ENCODE results near the gene PHF21A. TPM values are rescaled to one million over a fixed set of nuclear protein-coding genes. Genes with fewer than 3 reads are reported as not detected.

PHF21A gene
- total and polyA plus RNA-seq, 4 donors = 32.1 to 52.2 (median 41.5) TPM

GRCh38 chr11:45899448-45900174 is 221.6 kb downstream of the PHF21A start:
- Histone ChIP-seq H3K27ac (ENCODE audit: low read depth, low read length) (peak overlapping the region; percentile 93), H3K36me3 (ENCODE audit: control insufficient read depth, insufficient read depth, low read length) (peaks cover 64% of the 10 kb centered on the region), H3K9me3 (ENCODE audit: control insufficient read depth, insufficient read depth, low read length) (no peaks in the 10 kb centered on the region), H3K4me1 (ENCODE audit: control insufficient read depth, insufficient read depth, low read length) (peaks cover 79% of the 10 kb centered on the region), H3K27me3 (ENCODE audit: control insufficient read depth, insufficient read depth, low read length) (no peaks in the 10 kb centered on the region), H3K4me3 (ENCODE audit: low read depth, low read length) (peak overlapping the region; percentile 50)
- DNase-seq (ENCODE audit: low read depth in 4 of 6, low spot score in 6 of 6) = peak in 5 of 6 donors; percentile 85 to 97 (median 88)
- WGBS (ENCODE audit: insufficient coverage) = under 1% methylated on average over 52 of the region's 62 CpGs

DNA sequence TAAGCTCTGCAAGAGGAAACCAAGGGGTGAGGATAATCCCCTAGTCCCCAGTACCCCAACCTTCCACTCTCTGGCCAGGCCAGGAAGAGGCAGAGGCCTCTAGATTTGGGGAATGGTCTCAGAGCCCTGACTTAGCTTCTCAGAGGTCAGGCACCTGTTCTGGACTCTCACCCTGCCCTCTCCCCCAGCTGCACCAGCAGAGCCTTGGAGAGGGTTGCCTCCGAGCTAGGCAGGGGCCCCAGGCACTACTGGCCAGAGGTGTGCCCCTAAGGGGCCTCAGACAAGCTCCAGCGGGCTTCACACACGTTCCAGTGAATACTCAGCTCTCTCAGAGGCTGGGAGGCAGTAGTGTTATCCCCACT is 222.2 kb downstream of the PHF21A start:
- 0% methylated on average over 3 of the region's 3 CpGs for WGBS (ENCODE audit: insufficient coverage)
- Histone ChIP-seq H3K9me3 (ENCODE audit: control insufficient read depth, insufficient read depth, low read length) (no peaks in the 10 kb centered on the region), H3K4me3 (ENCODE audit: low read depth, low read length) (peak overlapping the region; percentile 50), H3K36me3 (ENCODE audit: control insufficient read depth, insufficient read depth, low read length) (peaks cover 59% of the 10 kb centered on the region), H3K27me3 (ENCODE audit: control insufficient read depth, insufficient read depth, low read length) (no peaks in the 10 kb centered on the region), H3K27ac (ENCODE audit: low read depth, low read length) (peak overlapping the region; percentile 93), H3K4me1 (ENCODE audit: control insufficient read depth, insufficient read depth, low read length) (peaks cover 77% of the 10 kb centered on the region)
- no peak for DNase-seq (ENCODE audit: low read depth in 4 of 6, low spot score in 6 of 6)

DNA sequence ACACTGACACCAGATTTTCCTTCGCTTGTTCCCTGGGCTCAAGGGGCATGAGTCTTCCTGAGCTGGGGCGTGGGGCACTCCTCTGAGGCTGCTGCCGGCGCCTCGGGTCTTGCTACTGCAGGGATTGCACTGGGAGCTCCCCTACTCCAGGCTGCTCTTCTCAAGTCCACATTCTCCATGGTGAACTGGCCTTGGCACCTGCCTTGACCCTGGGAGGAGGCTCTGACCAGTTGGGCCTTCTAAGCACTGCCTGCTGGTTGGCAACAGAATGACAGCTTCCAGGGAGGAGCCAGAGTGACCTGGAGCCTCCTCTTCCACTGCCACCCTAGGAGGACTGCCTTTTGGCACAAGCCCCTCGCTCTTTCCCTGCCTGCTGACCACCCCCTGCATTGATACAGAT is 223.7 kb downstream of the PHF21A start:
- Histone ChIP-seq H3K27ac (ENCODE audit: low read depth, low read length) (no peak overlapping the region), H3K4me3 (ENCODE audit: low read depth, low read length) (no peak overlapping the region), H3K36me3 (ENCODE audit: control insufficient read depth, insufficient read depth, low read length) (peaks cover 49% of the 10 kb centered on the region), H3K9me3 (ENCODE audit: control insufficient read depth, insufficient read depth, low read length) (no peaks in the 10 kb centered on the region), H3K4me1 (ENCODE audit: control insufficient read depth, insufficient read depth, low read length) (peaks cover 72% of the 10 kb centered on the region), H3K27me3 (ENCODE audit: control insufficient read depth, insufficient read depth, low read length) (no peaks in the 10 kb centered on the region)
- WGBS (ENCODE audit: insufficient coverage) = 90% methylated on average over 5 of the region's 6 CpGs
- no peak for DNase-seq (ENCODE audit: low read depth in 4 of 6, low spot score in 6 of 6)

GRCh38 chr11:45896422-45896984 is 224.8 kb downstream of the PHF21A start:
- H3K4me3 ChIP-seq (ENCODE audit: low read depth, low read length) = no peak overlapping the region
- 8% methylated on average over 19 of the region's 19 CpGs for WGBS (ENCODE audit: insufficient coverage)
- peak in 1 of 6 donors; percentile 61 for DNase-seq (ENCODE audit: low read depth in 4 of 6, low spot score in 6 of 6)
- no peaks in the 10 kb centered on the region for H3K27me3 ChIP-seq (ENCODE audit: control insufficient read depth, insufficient read depth, low read length)
- peaks cover 61% of the 10 kb centered on the region for H3K4me1 ChIP-seq (ENCODE audit: control insufficient read depth, insufficient read depth, low read length)
- peaks cover 40% of the 10 kb centered on the region for H3K36me3 ChIP-seq (ENCODE audit: control insufficient read depth, insufficient read depth, low read length)
- H3K9me3 ChIP-seq (ENCODE audit: control insufficient read depth, insufficient read depth, low read length) = no peaks in the 10 kb centered on the region
- H3K27ac ChIP-seq (ENCODE audit: low read depth, low read length) = peak overlapping the region; percentile 59

DNA sequence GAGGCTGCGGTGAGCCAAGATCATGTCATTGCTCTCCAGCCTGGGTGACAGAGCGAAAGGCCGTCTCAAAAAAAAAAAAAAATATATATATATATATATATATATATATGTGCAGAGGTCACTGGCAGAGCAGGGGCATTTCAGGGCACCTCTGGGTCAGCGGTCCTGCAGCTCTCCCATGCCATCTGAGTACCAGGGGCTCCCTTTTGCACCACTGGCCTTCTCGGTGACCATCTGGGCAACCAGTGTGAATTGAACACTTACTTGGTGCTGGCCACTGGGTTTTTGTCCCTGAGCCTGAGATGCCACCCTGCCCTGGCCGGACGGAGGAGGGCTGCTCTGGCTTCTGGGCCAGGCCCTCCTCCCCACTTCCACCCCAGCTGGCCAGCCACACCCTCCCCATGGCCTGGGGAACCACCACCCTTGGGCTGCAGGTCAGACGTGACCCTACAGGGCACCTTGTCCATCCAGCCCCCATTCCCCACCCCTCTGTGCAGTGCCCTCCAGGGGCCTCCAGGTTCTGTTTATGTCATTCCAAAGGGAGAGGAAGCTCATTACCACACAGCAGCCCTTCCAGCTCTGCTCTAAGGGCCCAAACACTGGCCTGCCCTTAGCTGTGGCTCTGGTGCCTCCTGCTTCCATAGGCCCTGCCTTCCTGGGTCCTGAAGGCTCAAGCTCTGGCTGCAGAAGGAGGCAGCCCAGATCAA is 225.5 kb downstream of the PHF21A start:
- no peak for DNase-seq (ENCODE audit: low read depth in 4 of 6, low spot score in 6 of 6)
- Histone ChIP-seq H3K4me1 (ENCODE audit: control insufficient read depth, insufficient read depth, low read length) (peaks cover 57% of the 10 kb centered on the region), H3K9me3 (ENCODE audit: control insufficient read depth, insufficient read depth, low read length) (no peaks in the 10 kb centered on the region), H3K4me3 (ENCODE audit: low read depth, low read length) (no peak overlapping the region), H3K27ac (ENCODE audit: low read depth, low read length) (peak overlapping the region; percentile 59), H3K27me3 (ENCODE audit: control insufficient read depth, insufficient read depth, low read length) (no peaks in the 10 kb centered on the region), H3K36me3 (ENCODE audit: control insufficient read depth, insufficient read depth, low read length) (peaks cover 35% of the 10 kb centered on the region)
- WGBS (ENCODE audit: insufficient coverage) = 90% methylated on average over 5 of the region's 8 CpGs

GRCh38 chr11:45894555-45895247 is 226.6 kb downstream of the PHF21A start:
- 83% methylated on average over 6 of the region's 6 CpGs for WGBS (ENCODE audit: insufficient coverage)
- Histone ChIP-seq H3K27me3 (ENCODE audit: control insufficient read depth, insufficient read depth, low read length) (no peaks in the 10 kb centered on the region), H3K4me3 (ENCODE audit: low read depth, low read length) (no peak overlapping the region), H3K4me1 (ENCODE audit: control insufficient read depth, insufficient read depth, low read length) (peaks cover 57% of the 10 kb centered on the region), H3K27ac (ENCODE audit: low read depth, low read length) (no peak overlapping the region), H3K9me3 (ENCODE audit: control insufficient read depth, insufficient read depth, low read length) (no peaks in the 10 kb centered on the region), H3K36me3 (ENCODE audit: control insufficient read depth, insufficient read depth, low read length) (peaks cover 31% of the 10 kb centered on the region)
- no peak for DNase-seq (ENCODE audit: low read depth in 4 of 6, low spot score in 6 of 6)

DNA sequence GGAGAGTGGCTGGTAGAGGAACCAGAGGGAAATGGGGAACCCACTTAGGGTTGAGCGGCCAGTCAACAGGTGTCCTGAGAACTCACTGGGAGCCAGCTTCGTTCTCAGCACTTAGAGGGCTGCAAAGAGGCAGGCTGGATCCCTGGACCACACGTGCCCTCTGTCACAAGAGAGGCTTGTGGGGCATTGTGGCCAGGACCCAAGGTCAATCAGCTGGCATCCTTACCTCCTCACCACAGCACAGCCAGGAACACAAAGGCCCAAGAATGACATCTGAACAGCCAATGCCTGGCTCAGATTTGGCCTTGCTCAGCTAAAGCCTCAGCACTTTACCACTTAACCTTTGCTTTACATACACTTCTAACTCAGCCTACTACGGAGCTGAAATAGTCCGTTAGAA is 228.4 kb downstream of the PHF21A start:
- Histone ChIP-seq H3K27ac (ENCODE audit: low read depth, low read length) (no peak overlapping the region), H3K4me3 (ENCODE audit: low read depth, low read length) (no peak overlapping the region), H3K4me1 (ENCODE audit: control insufficient read depth, insufficient read depth, low read length) (peaks cover 45% of the 10 kb centered on the region), H3K36me3 (ENCODE audit: control insufficient read depth, insufficient read depth, low read length) (peaks cover 22% of the 10 kb centered on the region), H3K27me3 (ENCODE audit: control insufficient read depth, insufficient read depth, low read length) (no peaks in the 10 kb centered on the region), H3K9me3 (ENCODE audit: control insufficient read depth, insufficient read depth, low read length) (no peaks in the 10 kb centered on the region)
- no peak for DNase-seq (ENCODE audit: low read depth in 4 of 6, low spot score in 6 of 6)
- 70% methylated on average over 4 of the region's 5 CpGs for WGBS (ENCODE audit: insufficient coverage)

- Histone ChIP-seq H3K36me3 (ENCODE audit: control insufficient read depth, insufficient read depth, low read length) (peaks cover 17% of the 10 kb centered on the region), H3K27me3 (ENCODE audit: control insufficient read depth, insufficient read depth, low read length) (no peaks in the 10 kb centered on the region), H3K9me3 (ENCODE audit: control insufficient read depth, insufficient read depth, low read length) (no peaks in the 10 kb centered on the region), H3K4me3 (ENCODE audit: low read depth, low read length) (no peak overlapping the region), H3K27ac (ENCODE audit: low read depth, low read length) (peak overlapping the region; percentile 10), H3K4me1 (ENCODE audit: control insufficient read depth, insufficient read depth, low read length) (peaks cover 44% of the 10 kb centered on the region)
- 68% methylated on average over 9 of the region's 9 CpGs for WGBS (ENCODE audit: insufficient coverage)
- DNase-seq (ENCODE audit: low read depth in 4 of 6, low spot score in 6 of 6) = no peak
These were observed 230.2 kb downstream of the PHF21A start for GRCh38 chr11:45890886-45891550.

GRCh38 chr11:45889966-45890365 is 231.3 kb downstream of the PHF21A start:
- Histone ChIP-seq H3K9me3 (ENCODE audit: control insufficient read depth, insufficient read depth, low read length) (no peaks in the 10 kb centered on the region), H3K4me3 (ENCODE audit: low read depth, low read length) (no peak overlapping the region), H3K27me3 (ENCODE audit: control insufficient read depth, insufficient read depth, low read length) (no peaks in the 10 kb centered on the region), H3K27ac (ENCODE audit: low read depth, low read length) (no peak overlapping the region), H3K36me3 (ENCODE audit: control insufficient read depth, insufficient read depth, low read length) (peaks cover 14% of the 10 kb centered on the region), H3K4me1 (ENCODE audit: control insufficient read depth, insufficient read depth, low read length) (peaks cover 45% of the 10 kb centered on the region)
- DNase-seq (ENCODE audit: low read depth in 4 of 6, low spot score in 6 of 6) = no peak
- 90% methylated on average over 6 of the region's 9 CpGs for WGBS (ENCODE audit: insufficient coverage)
